Calu3 (cell line): ENCODE results near the gene ANXA9. TPM values are rescaled to one million over a fixed set of nuclear protein-coding genes. Genes with fewer than 3 reads are reported as not detected.

ENCODE experiments used
- BruUV-seq: library from RNA; stranded (reverse); fragments of 400-500 nt; replicated peaks from 2 replicates; lab custom pipeline; 2021; lab: Mats Ljungman, UMichigan
- CTCF ChIA-PET: fragments of 300-600 bp; sonication (Branson Sonifier 250); formaldehyde crosslinking; loops from one replicate; lab custom pipeline; 2022; ENCODE audit warnings: antibody characterized with exemption; lab: Charles Lee
- DNase-seq: peaks from one replicate; pipeline ENCODE4 v3.0.0; 2022
- H3K27ac Mint-ChIP-seq: one replicate; pipeline ENCODE4 v1.8.0; 2022; ENCODE audit warnings: mixed read lengths; ENCODE audit not compliant: unreplicated experiment
- H3K27me3 Mint-ChIP-seq: one replicate; pipeline ENCODE4 v1.8.0; 2022; ENCODE audit warnings: mixed read lengths; ENCODE audit not compliant: unreplicated experiment
- H3K36me3 Mint-ChIP-seq: one replicate; pipeline ENCODE4 v1.8.0; 2022; ENCODE audit warnings: mild to moderate bottlenecking, moderate library complexity, mixed read lengths; ENCODE audit not compliant: insufficient read depth, unreplicated experiment
- H3K4me1 Mint-ChIP-seq: one replicate; pipeline ENCODE4 v1.8.0; 2022; ENCODE audit warnings: mild to moderate bottlenecking, low read depth, mixed read lengths; ENCODE audit not compliant: unreplicated experiment
- H3K4me3 Mint-ChIP-seq: one replicate; pipeline ENCODE4 v1.8.0; 2022; ENCODE audit warnings: mild to moderate bottlenecking, low read depth, moderate library complexity, mixed read lengths; ENCODE audit not compliant: unreplicated experiment
- H3K9me3 Mint-ChIP-seq: one replicate; pipeline ENCODE4 v1.8.0; 2022; ENCODE audit warnings: low read depth, mixed read lengths; ENCODE audit not compliant: unreplicated experiment
- CTCF ChIP-seq: fragments of 200-600 bp; IDR thresholded peaks from one replicate; pipeline ENCODE4 v1.8.0; 2022; ENCODE audit warnings: antibody characterized with exemption; ENCODE audit not compliant: unreplicated experiment
- intact Hi-C: fragments of 100-400 bp; cut with micrococcal nuclease; formaldehyde crosslinking; loops from one replicate; pipeline ENCODE4 v1.10.0; 2022; ENCODE audit not compliant: unreplicated experiment
- total RNA-seq: library from RNA; stranded (reverse); gene quantifications from 2 replicates; pipeline ENCODE4 v1.2.3, GENCODE V29; 2022

The ANXA9 gene
- total RNA-seq, 1 experiment from 2014 or later = 15.4 TPM

DNA sequence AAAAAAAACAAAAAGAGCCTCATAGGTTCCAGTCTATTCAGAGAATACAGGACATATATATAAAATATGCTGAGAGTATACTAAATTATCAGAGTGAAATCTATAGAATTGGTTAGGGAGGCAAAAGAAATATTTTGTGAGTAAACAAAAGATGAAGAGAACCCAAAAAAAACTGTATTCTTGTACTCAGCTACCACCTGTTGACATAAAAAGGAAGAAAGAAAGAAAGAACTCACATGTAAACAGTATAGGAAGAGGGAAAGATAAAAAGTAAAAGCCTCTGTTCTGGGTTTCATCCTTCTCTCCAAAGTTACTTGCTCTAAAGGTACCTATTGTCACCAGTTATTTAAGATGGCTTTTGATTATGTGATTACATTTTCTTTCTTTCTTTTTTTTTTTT lies 44.4 kb downstream of the ANXA9 start:
- no TSS peak for BruUV-seq
- Mint-ChIP-seq H3K27me3 (no peaks in the 10 kb centered on the region), H3K4me3 (no peak overlapping the region), H3K27ac (no peak overlapping the region), H3K4me1 (no peaks in the 10 kb centered on the region), H3K36me3 (peaks cover 10% of the 10 kb centered on the region), H3K9me3 (no peaks in the 10 kb centered on the region)
- CTCF ChIA-PET = no interaction called here
- DNase-seq = no peak
- no peak for TF ChIP-seq CTCF
- intact Hi-C loops = no loop called here

DNA sequence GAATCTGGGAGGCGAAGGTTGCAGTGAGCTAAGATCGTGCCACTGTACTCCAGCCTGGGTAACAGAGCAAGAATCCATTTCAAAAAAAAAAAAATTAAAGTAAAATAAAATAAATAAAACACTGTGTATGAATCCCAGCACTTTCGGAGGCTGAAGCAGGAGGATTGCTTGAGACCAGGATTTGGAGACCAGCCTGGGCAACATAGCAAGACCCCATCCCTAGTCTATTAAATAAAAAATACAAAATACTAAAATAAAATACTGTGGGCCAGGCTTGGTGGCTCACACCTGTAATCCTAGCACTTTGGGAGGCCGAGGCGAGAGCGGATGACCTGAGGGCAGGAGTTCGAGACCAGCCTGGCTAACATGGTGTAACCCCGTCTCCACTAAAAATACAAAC lies 50.1 kb downstream of the ANXA9 start:
- CTCF ChIA-PET = interaction anchor here (0.6 kb wide), 1 partner anchor 9 kb away, joined by 3 read pairs; no protein-coding TSS in a partner anchor
- BruUV-seq = no TSS peak

GRCh38 chr1:151035167-151035566 lies 53.1 kb downstream of the ANXA9 start:
- Mint-ChIP-seq H3K27me3 (no peaks in the 10 kb centered on the region), H3K36me3 (peaks cover 10% of the 10 kb centered on the region), H3K4me3 (no peak overlapping the region), H3K4me1 (peaks cover 9% of the 10 kb centered on the region), H3K27ac (no peak overlapping the region), H3K9me3 (no peaks in the 10 kb centered on the region)
- no peak for TF ChIP-seq CTCF
- no TSS peak for BruUV-seq
- intact Hi-C loops = no loop called here
- no peak for DNase-seq
- CTCF ChIA-PET = interaction anchor here (1.1 kb wide), 1 partner anchor 29 kb away, joined by 3 read pairs; the partner anchor contains the start of gene MINDY1

More for the DNA sequence above, 50.1 kb downstream of the ANXA9 start:
- no peak for TF ChIP-seq CTCF
- DNase-seq = no peak
- intact Hi-C loops = no loop called here
- Mint-ChIP-seq H3K36me3 (peaks cover 10% of the 10 kb centered on the region), H3K4me1 (peaks cover 9% of the 10 kb centered on the region), H3K27ac (no peak overlapping the region), H3K27me3 (no peaks in the 10 kb centered on the region), H3K9me3 (no peaks in the 10 kb centered on the region), H3K4me3 (no peak overlapping the region)

DNA sequence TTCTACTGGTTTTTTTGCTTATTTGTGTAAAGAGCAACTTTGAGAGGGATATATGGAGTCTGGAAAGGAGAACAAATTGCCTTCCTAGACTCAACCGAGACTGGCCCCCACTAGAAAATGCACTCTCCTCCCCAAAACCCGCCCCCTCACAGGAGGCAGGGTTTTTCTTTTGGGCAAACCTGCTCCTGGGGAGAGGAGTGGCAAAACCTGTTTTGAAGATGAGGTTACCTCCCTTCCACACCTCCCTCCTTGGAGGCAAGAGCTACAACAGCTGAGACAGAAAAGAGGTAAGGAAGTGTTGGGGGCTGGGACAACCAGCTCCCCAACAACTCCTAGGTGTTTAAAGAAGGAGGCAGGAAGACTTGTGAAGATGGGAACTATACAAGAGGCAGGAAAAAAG lies 54.3 kb downstream of the ANXA9 start, which contains the start of gene BNIPL:
Gene BNIPL (plus strand): TSS at position 231 of the 400 bp plus-strand sequence. CDS start 140 bp downstream, at position 371.
- no peaks in the 10 kb centered on the region for H3K9me3 Mint-ChIP-seq
- peaks cover 6% of the 10 kb centered on the region for H3K36me3 Mint-ChIP-seq
- no TSS peak for BruUV-seq
- intact Hi-C loops = no loop called here
- no peaks in the 10 kb centered on the region for H3K27me3 Mint-ChIP-seq
- H3K4me3 Mint-ChIP-seq = no peak within 1 kb of the TSS
- no peak within 1 kb of the TSS for H3K27ac Mint-ChIP-seq
- DNase-seq = no peak
- CTCF ChIA-PET = no interaction called here
- peaks cover 9% of the 10 kb centered on the region for H3K4me1 Mint-ChIP-seq
- TF ChIP-seq CTCF = no peak
